Gastroesophageal sphincter (tissue), 4 donors: ENCODE measurements around the gene SLC7A14. TPM values are rescaled to one million over a fixed set of nuclear protein-coding genes. Genes with fewer than 3 reads are reported as not detected.

ENCODE experiments used
- ATAC-seq: fragments of 150-250 bp; one replicate; pipeline ENCODE4 v1.9.1; 2016; ENCODE audit warnings: mild to moderate bottlenecking, moderate library complexity
- H3K27ac ChIP-seq, 4 donors: fragments of 200-600 bp; sonication (generic) in 3 of 4; 1 replicate in 3 of 4; 2 replicates in 1 of 4; pipeline ENCODE4 v1.5.1; 2016 to 2019
- H3K27me3 ChIP-seq: fragments of 200-600 bp; sonication (generic); one replicate; pipeline ENCODE4 v1.5.1; 2019
- H3K36me3 ChIP-seq, 2 donors: fragments of 200-600 bp; sonication (generic); one replicate each; pipeline ENCODE4 v1.5.1; 2019; ENCODE audit warnings: control low read depth in 1 of 2
- H3K4me1 ChIP-seq, 3 donors: fragments of 200-600 bp; sonication (generic); 1 replicate in 2 of 3; 2 replicates in 1 of 3; pipeline ENCODE4 v1.5.1; 2016 to 2019; ENCODE audit warnings: control low read depth in 2 of 3
- H3K4me3 ChIP-seq, 2 donors: fragments of 200-600 bp; sonication (generic); one replicate each; pipeline ENCODE4 v1.5.1; 2019; ENCODE audit warnings: mild to moderate bottlenecking in 1 of 2, moderate library complexity in 1 of 2
- H3K9me3 ChIP-seq, 3 donors: fragments of 200-600 bp; sonication (generic); one replicate each; pipeline ENCODE4 v1.5.1; 2017 to 2019; ENCODE audit warnings: control low read depth in 2 of 3
- EP300 ChIP-seq: sonication (generic); formaldehyde crosslinking; IDR thresholded peaks from one replicate; pipeline ENCODE4 v1.6.1; 2017; ENCODE audit warnings: antibody characterized with exemption, mild to moderate bottlenecking
- POLR2A ChIP-seq, 2 donors: fragments of 450-650 bp; IDR thresholded peaks; one replicate each; pipeline ENCODE4 v1.6.1; 2017; ENCODE audit warnings: antibody characterized with exemption in 2 of 2, mild to moderate bottlenecking in 2 of 2, moderate library complexity in 1 of 2
- POLR2AphosphoS5 ChIP-seq: sonication (generic); formaldehyde crosslinking; IDR thresholded peaks from one replicate; pipeline ENCODE4 v1.6.1; 2017; ENCODE audit warnings: antibody characterized with exemption
- WGBS, 2 donors: methylation state at CpG; one replicate each; pipeline ENCODE4 v1.1.5; 2018; ENCODE audit warnings: low coverage in 1 of 2; 5-methylcytosine and 5-hydroxymethylcytosine counted together
- total RNA-seq, 4 donors: library from RNA; depleted of rRNA; stranded (reverse); fragments of >200 nt; gene quantifications; one replicate each; pipeline ENCODE4 v1.1.0, GENCODE V29; 2016
- TF ChIP-seq, protein P1 (sequence below), 4 experiments: fragments of 200-600 bp in 2 of 4; fragments of 450-650 bp in 2 of 4; sonication (generic) in 1 of 4; IDR thresholded peaks; one replicate each; pipeline ENCODE4 v1.5.1; 2017 to 2019; ENCODE audit warnings: antibody characterized with exemption in 4 of 4, mild to moderate bottlenecking in 2 of 4, moderate library complexity in 2 of 4

SLC7A14 gene
- total RNA-seq, 4 donors from 2014 or later: under 0.01 to 0.99 (median 0.43) TPM

DNA sequence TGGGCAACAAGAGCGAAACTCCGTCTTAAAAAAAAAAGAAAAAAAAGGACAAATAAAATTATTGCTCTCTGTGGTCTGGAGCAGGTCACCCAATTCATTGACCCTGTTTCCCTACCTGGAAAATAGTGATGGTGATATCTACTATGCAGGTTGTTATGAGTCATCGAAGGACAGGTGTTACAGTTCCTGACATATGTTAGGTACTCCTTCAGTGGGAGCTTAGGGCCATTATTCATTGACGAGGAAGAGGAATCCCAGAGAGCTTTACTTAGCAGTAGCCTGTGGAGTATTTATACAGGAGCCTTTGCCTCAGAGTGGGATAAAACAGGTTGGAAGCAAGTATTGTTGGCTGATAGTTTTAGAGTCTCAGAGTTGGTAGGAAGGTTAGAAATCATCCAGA is 74.5 kb downstream of the SLC7A14 start:
- peaks cover 4% of the 10 kb centered on the region for H3K27me3 ChIP-seq
- no peak for ATAC-seq
- WGBS, 2 donors: 82 to 83% methylated on average over 2 to 4 of the region's 4 CpGs
- H3K4me1 ChIP-seq: no peaks in the 10 kb centered on the region
- H3K9me3 ChIP-seq: no peaks in the 10 kb centered on the region
- TF ChIP-seq POLR2AphosphoS5 (no peak), EP300 (no peak), POLR2A (IDR thresholded peaks at IDR 0.05) (no peak)
- TF ChIP-seq, protein P1, sequence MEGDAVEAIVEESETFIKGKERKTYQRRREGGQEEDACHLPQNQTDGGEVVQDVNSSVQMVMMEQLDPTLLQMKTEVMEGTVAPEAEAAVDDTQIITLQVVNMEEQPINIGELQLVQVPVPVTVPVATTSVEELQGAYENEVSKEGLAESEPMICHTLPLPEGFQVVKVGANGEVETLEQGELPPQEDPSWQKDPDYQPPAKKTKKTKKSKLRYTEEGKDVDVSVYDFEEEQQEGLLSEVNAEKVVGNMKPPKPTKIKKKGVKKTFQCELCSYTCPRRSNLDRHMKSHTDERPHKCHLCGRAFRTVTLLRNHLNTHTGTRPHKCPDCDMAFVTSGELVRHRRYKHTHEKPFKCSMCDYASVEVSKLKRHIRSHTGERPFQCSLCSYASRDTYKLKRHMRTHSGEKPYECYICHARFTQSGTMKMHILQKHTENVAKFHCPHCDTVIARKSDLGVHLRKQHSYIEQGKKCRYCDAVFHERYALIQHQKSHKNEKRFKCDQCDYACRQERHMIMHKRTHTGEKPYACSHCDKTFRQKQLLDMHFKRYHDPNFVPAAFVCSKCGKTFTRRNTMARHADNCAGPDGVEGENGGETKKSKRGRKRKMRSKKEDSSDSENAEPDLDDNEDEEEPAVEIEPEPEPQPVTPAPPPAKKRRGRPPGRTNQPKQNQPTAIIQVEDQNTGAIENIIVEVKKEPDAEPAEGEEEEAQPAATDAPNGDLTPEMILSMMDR (IDR thresholded peaks at IDR 0.05): no peak
- H3K36me3 ChIP-seq: no peaks in the 10 kb centered on the region
- no peak overlapping the region for H3K27ac ChIP-seq
- H3K4me3 ChIP-seq: no peak overlapping the region

DNA sequence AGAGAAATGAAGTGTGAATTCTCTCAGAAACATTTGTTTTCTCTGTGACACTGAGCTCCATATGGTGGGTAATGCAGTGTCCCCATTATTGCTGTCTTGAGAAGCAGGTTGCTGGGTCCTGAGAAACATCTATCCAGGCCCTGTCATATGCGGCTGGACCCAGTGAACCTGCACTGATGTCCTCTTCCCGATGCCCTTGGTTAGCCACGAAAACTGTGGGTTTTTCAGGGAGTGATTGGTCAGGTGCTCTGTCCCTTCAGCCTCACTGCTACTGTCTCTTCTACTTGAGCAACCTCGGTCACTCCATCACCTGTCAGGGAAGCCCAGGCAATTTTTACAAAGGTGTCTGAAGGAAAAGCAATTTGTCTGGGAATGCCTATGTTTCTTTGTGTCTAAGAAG is 77.0 kb downstream of the SLC7A14 start:
- H3K27ac ChIP-seq: no peak overlapping the region
- H3K4me1 ChIP-seq: no peaks in the 10 kb centered on the region
- 64 to 68% methylated on average over 3 to 4 of the region's 4 CpGs for WGBS, 2 donors
- H3K4me3 ChIP-seq: no peak overlapping the region
- no peak for ATAC-seq
- H3K27me3 ChIP-seq: peaks cover 4% of the 10 kb centered on the region
- TF ChIP-seq POLR2AphosphoS5: no peak
- no peak for TF ChIP-seq EP300
- no peak for TF ChIP-seq POLR2A (IDR thresholded peaks at IDR 0.05)
- TF ChIP-seq, protein P1 (IDR thresholded peaks at IDR 0.05): no peak
- H3K9me3 ChIP-seq: no peaks in the 10 kb centered on the region
- no peaks in the 10 kb centered on the region for H3K36me3 ChIP-seq

DNA sequence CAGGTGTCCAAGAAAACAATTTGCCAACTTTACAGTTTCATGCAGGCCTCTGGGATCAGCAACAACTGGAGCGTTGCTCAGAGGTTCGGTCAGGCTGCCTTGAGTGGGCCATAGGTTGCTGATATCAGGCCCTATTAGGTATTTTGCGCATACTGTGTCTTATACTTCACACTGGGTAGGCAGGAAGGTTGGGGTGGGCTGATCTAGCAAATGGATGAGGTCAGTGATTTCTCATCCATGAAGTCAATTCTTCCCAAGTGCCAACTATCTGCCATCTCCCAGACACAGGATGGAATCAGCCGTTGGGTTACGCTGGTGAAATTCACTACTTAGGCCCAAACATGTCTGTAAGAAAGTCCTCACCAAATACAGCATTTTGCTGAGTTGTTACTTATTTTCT is 77.6 kb downstream of the SLC7A14 start:
- Histone ChIP-seq H3K4me1 (no peaks in the 10 kb centered on the region), H3K9me3 (no peaks in the 10 kb centered on the region), H3K4me3 (no peak overlapping the region), H3K27me3 (peaks cover 4% of the 10 kb centered on the region), H3K27ac (no peak overlapping the region), H3K36me3 (no peaks in the 10 kb centered on the region)
- 93 to 94% methylated on average over 4 of the region's 5 CpGs for WGBS, 2 donors
- ATAC-seq: no peak
- TF ChIP-seq EP300 (no peak), POLR2A (IDR thresholded peaks at IDR 0.05) (no peak), POLR2AphosphoS5 (no peak)
- TF ChIP-seq, protein P1 (IDR thresholded peaks at IDR 0.05): no peak

DNA sequence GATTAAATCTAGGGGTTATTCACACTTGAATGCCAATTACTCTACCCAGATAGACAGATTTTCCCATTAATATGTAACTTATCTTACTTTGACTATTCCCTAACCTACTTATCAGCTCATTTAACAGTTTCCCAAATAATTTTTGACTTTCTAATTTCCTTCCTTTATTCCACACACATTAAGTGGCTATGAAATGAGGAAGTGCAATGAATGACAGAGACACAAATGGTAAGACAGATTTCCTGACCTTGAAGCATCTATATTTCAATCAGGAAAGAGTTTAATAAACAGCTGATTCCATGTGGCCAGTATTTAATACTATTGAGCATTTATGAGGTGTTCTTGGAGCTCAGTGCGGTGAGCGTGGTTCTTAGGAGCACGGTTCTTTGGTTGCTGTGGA is 78.8 kb downstream of the SLC7A14 start:
- TF ChIP-seq EP300 (no peak), POLR2A (IDR thresholded peaks at IDR 0.05) (no peak), POLR2AphosphoS5 (no peak)
- TF ChIP-seq, protein P1 (IDR thresholded peaks at IDR 0.05): no peak
- H3K4me3 ChIP-seq: no peak overlapping the region
- H3K4me1 ChIP-seq: no peaks in the 10 kb centered on the region
- 87 to 100% methylated on average over 3 of the region's 3 CpGs for WGBS, 2 donors
- no peak for ATAC-seq
- H3K27me3 ChIP-seq: no peaks in the 10 kb centered on the region
- H3K27ac ChIP-seq: no peak overlapping the region
- H3K36me3 ChIP-seq: no peaks in the 10 kb centered on the region
- no peaks in the 10 kb centered on the region for H3K9me3 ChIP-seq

DNA sequence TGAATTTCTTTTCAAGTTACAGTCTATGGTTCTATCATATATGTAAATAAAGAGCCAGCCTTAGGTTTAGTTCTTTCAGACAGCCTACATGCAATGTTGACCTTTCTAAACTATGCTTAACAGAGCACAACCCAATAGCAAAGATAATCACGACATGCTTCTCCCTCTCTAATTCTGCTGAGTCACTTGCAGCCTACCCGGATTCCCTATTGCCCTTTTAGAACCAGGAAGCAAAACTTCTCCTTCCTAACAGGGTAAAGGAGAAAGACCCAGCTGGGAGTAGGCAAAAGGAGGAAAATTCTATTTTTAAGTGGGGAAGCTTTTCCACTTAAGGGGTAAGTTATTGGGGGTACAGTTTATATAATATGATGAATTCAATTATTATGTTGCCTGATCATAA is 79.3 kb downstream of the SLC7A14 start:
- ATAC-seq: no peak
- no peaks in the 10 kb centered on the region for H3K9me3 ChIP-seq
- WGBS, 2 donors: 13% methylated on average over 2 of the region's 2 CpGs; no CpG with 5 or more reads in 1 of the 2 donors
- no peaks in the 10 kb centered on the region for H3K27me3 ChIP-seq
- no peak for TF ChIP-seq POLR2A (IDR thresholded peaks at IDR 0.05)
- no peak for TF ChIP-seq EP300
- TF ChIP-seq, protein P1 (IDR thresholded peaks at IDR 0.05): no peak
- TF ChIP-seq POLR2AphosphoS5: no peak
- no peak overlapping the region for H3K27ac ChIP-seq
- no peaks in the 10 kb centered on the region for H3K36me3 ChIP-seq
- H3K4me3 ChIP-seq: no peak overlapping the region
- H3K4me1 ChIP-seq: no peaks in the 10 kb centered on the region
